Karpas-422 (cell line): ENCODE data around the gene BFSP2. TPM values are rescaled to one million over a fixed set of nuclear protein-coding genes. Genes with fewer than 3 reads are reported as not detected.
A peak's percentile ranks its signal among the peaks of the same experiment; 100 is the strongest.

ENCODE experiments used
- DNase-seq: peaks from one replicate; pipeline ENCODE4 v3.0.0-alpha.2; 2015
- H2AFZ ChIP-seq: fragments of 200-600 bp; sonication (generic); 2 replicates; pipeline ENCODE4 v1.6.1; 2014; ENCODE audit warnings: antibody characterized with exemption, low read length, mixed read lengths
- H3K27ac ChIP-seq: fragments of 200-600 bp; sonication (generic); 2 replicates; pipeline ENCODE4 v1.5.1; 2014; ENCODE audit warnings: mild to moderate bottlenecking, low read length, moderate library complexity
- H3K27me3 ChIP-seq: fragments of 200-600 bp; sonication (generic); 2 replicates; pipeline ENCODE4 v1.6.1; 2014; ENCODE audit warnings: low read length, mixed read lengths
- H3K36me3 ChIP-seq: fragments of 200-600 bp; sonication (generic); 2 replicates; pipeline ENCODE4 v1.6.1; 2014; ENCODE audit warnings: low read length, mixed read lengths; ENCODE audit not compliant: insufficient read depth
- H3K4me1 ChIP-seq: fragments of 200-600 bp; sonication (generic); 2 replicates; pipeline ENCODE4 v1.6.1; 2014; ENCODE audit warnings: mild to moderate bottlenecking, low read length, mixed read lengths
- H3K4me2 ChIP-seq: fragments of 200-600 bp; sonication (generic); 2 replicates; pipeline ENCODE4 v1.6.1; 2014; ENCODE audit warnings: low read length, low read depth, mild to moderate bottlenecking; ENCODE audit not compliant: poor library complexity, severe bottlenecking
- H3K4me3 ChIP-seq: fragments of 200-600 bp; sonication (generic); 2 replicates; pipeline ENCODE4 v1.5.1; 2014; ENCODE audit warnings: mild to moderate bottlenecking, antibody characterized with exemption, low read length, mixed read lengths
- H3K79me2 ChIP-seq: fragments of 200-600 bp; sonication (generic); 2 replicates; pipeline ENCODE4 v1.6.1; 2014; ENCODE audit warnings: mild to moderate bottlenecking, low read length, mixed read lengths
- H3K9ac ChIP-seq: fragments of 200-600 bp; sonication (generic); 2 replicates; pipeline ENCODE4 v1.6.0; 2014; ENCODE audit warnings: low read length
- H3K9me2 ChIP-seq: fragments of 200-600 bp; sonication (generic), shearing (Covaris generic); replicated peaks from 2 replicates; pipeline ENCODE4 v1.6.0; 2014; ENCODE audit warnings: mild to moderate bottlenecking, low read length, moderate library complexity; ENCODE audit not compliant: insufficient read depth
- H3K9me3 ChIP-seq: fragments of 300-700, 200-600 bp; sonication (generic); 2 replicates; pipeline ENCODE4 v1.6.1; 2014; ENCODE audit warnings: low read length, mixed read lengths
- H4K20me1 ChIP-seq: fragments of 200-600 bp; sonication (generic); 2 replicates; pipeline ENCODE4 v1.6.1; 2014; ENCODE audit warnings: mild to moderate bottlenecking, antibody characterized with exemption, low read length, low read depth; ENCODE audit not compliant: insufficient read depth
- total RNA-seq: library from RNA; depleted of rRNA; stranded (reverse); fragments of >200 nt; shearing (Covaris generic); gene quantifications from 2 replicates; pipeline ENCODE4 v1.2.3, GENCODE V29; 2014; ENCODE audit warnings: low replicate concordance

The BFSP2 gene
- total RNA-seq, 1 experiment from 2014 or later: 33.1 TPM

GRCh38 chr3:133439563-133439962 is 39.7 kb downstream of the BFSP2 start:
- no peak overlapping the region for H3K9ac ChIP-seq
- peak overlapping the region; percentile 93 for H3K27ac ChIP-seq
- no peak overlapping the region for H3K4me3 ChIP-seq
- H3K9me2 ChIP-seq: no peaks in the 10 kb centered on the region
- no peaks in the 10 kb centered on the region for H4K20me1 ChIP-seq
- peaks cover 58% of the 10 kb centered on the region for H3K4me1 ChIP-seq
- no peaks in the 10 kb centered on the region; the same call in 1 of the 2 replicates for H3K9me3 ChIP-seq
- H3K27me3 ChIP-seq: no peaks in the 10 kb centered on the region
- H2AFZ ChIP-seq: no peak overlapping the region
- H3K79me2 ChIP-seq: no peaks in the 10 kb centered on the region
- no peak for DNase-seq
- no peaks in the 10 kb centered on the region for H3K36me3 ChIP-seq
- no peak overlapping the region for H3K4me2 ChIP-seq

DNA sequence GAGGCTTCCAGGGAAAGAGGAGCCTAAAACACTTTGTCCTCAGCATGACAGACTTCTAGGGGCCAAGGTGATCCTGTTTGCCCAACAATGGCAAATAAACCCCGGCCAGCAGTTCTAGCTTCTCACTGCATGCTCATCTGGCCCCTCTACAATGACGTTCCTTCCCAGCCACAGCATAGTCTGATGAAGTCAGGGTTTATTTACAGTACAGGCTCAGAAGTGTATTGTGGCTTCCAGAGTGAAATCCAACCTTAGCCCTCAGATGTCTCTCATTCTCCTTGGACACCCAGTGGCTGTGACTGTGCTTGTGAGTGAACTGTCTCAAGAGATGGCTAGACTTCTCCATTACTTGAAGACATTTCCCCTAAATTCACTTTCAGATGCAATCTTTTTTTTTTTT is 40.8 kb downstream of the BFSP2 start:
- Histone ChIP-seq H3K4me2 (no peak overlapping the region), H3K9ac (no peak overlapping the region), H3K27me3 (no peaks in the 10 kb centered on the region), H3K4me3 (no peak overlapping the region), H3K36me3 (no peaks in the 10 kb centered on the region), H4K20me1 (no peaks in the 10 kb centered on the region), H3K79me2 (no peaks in the 10 kb centered on the region), H2AFZ (no peak overlapping the region), H3K27ac (peak overlapping the region; percentile 39; the same call in 1 of the 2 replicates), H3K9me2 (no peaks in the 10 kb centered on the region), H3K4me1 (peaks cover 69% of the 10 kb centered on the region), H3K9me3 (no peaks in the 10 kb centered on the region; the same call in 1 of the 2 replicates)
- peak; percentile 32 for DNase-seq

- Histone ChIP-seq H3K4me3 (no peak overlapping the region), H3K79me2 (no peaks in the 10 kb centered on the region), H3K27ac (peak overlapping the region; percentile 98), H3K27me3 (no peaks in the 10 kb centered on the region), H3K9me3 (no peaks in the 10 kb centered on the region; the same call in 1 of the 2 replicates), H3K4me2 (peak overlapping the region; percentile 31), H2AFZ (0 out of 2 replicates have a peak overlapping the region, but pooled peaks have one; percentile 17), H3K36me3 (no peaks in the 10 kb centered on the region), H3K9me2 (no peaks in the 10 kb centered on the region), H4K20me1 (no peaks in the 10 kb centered on the region), H3K9ac (peak overlapping the region; percentile 25), H3K4me1 (peaks cover 80% of the 10 kb centered on the region)
- no peak for DNase-seq
These were observed 42.0 kb downstream of the BFSP2 start for GRCh38 chr3:133441867-133442270.

DNA sequence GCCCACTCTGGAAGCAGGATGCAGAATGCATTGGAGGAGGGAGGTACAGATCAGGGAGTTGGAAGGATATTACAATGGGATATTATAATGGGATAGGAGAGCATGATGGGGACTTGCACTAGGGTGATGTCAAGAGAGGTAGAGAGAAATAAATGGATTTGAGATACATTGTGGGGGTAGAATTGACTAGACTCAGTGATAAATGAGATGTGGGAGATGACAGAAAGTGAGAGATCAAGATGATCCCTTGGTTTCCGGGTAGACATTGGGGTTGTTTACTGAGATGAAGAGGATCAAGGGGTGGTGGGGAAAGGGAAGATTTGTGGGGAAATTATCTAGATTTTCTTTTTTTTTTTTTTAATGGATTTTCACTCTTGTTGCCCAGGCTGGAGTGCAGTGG is 42.7 kb downstream of the BFSP2 start:
- Histone ChIP-seq H3K79me2 (no peaks in the 10 kb centered on the region), H3K4me2 (no peak overlapping the region), H3K36me3 (no peaks in the 10 kb centered on the region), H3K9ac (no peak overlapping the region), H2AFZ (no peak overlapping the region), H3K4me3 (no peak overlapping the region), H3K4me1 (peaks cover 82% of the 10 kb centered on the region), H3K27me3 (no peaks in the 10 kb centered on the region), H4K20me1 (no peaks in the 10 kb centered on the region), H3K9me2 (no peaks in the 10 kb centered on the region), H3K27ac (peak overlapping the region; percentile 98), H3K9me3 (no peaks in the 10 kb centered on the region; the same call in 1 of the 2 replicates)
- DNase-seq: peak; percentile 48

GRCh38 chr3:133443649-133444422 is 44.0 kb downstream of the BFSP2 start:
- H3K9me3 ChIP-seq: no peaks in the 10 kb centered on the region; the same call in 1 of the 2 replicates
- no peaks in the 10 kb centered on the region for H3K27me3 ChIP-seq
- peak overlapping the region; percentile 67 for H3K9ac ChIP-seq
- H3K79me2 ChIP-seq: no peaks in the 10 kb centered on the region
- peak overlapping the region; percentile 39; the same call in 1 of the 2 replicates for H3K4me3 ChIP-seq
- H2AFZ ChIP-seq: peak overlapping the region; percentile 59; the same call in 1 of the 2 replicates
- H3K27ac ChIP-seq: peak overlapping the region; percentile 98
- peak; percentile 82 for DNase-seq
- H3K4me2 ChIP-seq: peak overlapping the region; percentile 62
- no peaks in the 10 kb centered on the region for H3K36me3 ChIP-seq
- no peaks in the 10 kb centered on the region for H4K20me1 ChIP-seq
- peaks cover 80% of the 10 kb centered on the region for H3K4me1 ChIP-seq
- H3K9me2 ChIP-seq: no peaks in the 10 kb centered on the region

- Histone ChIP-seq H3K4me3 (peak overlapping the region; percentile 39; the same call in 1 of the 2 replicates), H4K20me1 (no peaks in the 10 kb centered on the region), H3K9me2 (no peaks in the 10 kb centered on the region), H3K27me3 (no peaks in the 10 kb centered on the region), H3K9ac (peak overlapping the region; percentile 67), H3K4me2 (peak overlapping the region; percentile 62), H2AFZ (no peak overlapping the region), H3K9me3 (no peaks in the 10 kb centered on the region; the same call in 1 of the 2 replicates), H3K27ac (peak overlapping the region; percentile 98), H3K79me2 (no peaks in the 10 kb centered on the region), H3K4me1 (peaks cover 80% of the 10 kb centered on the region), H3K36me3 (no peaks in the 10 kb centered on the region)
- DNase-seq: no peak
These were observed 44.5 kb downstream of the BFSP2 start for GRCh38 chr3:133444423-133444774.

DNA sequence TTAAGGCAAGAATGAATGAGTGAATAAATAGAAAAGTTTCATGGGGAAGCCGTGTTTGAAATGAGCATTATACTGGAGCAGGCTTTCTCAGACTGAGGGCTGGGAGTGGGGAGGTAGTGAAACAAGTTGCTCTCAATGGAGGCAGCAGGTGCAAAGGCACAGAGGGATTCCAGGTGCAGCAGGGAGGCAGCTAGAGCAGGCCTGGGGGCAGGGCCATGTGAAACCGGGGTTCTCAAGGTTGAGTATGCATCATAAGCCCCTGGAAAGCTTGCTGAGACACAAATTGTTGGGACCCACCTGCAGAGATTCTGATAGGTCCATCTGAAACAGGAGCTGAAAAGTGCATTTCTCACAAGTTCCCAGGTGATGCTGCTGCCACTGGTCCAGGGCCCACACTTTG is 45.3 kb downstream of the BFSP2 start:
- 0 out of 2 replicates have a peak, but pooled peaks cover under 1% of the 10 kb centered on the region for H3K79me2 ChIP-seq

DNA sequence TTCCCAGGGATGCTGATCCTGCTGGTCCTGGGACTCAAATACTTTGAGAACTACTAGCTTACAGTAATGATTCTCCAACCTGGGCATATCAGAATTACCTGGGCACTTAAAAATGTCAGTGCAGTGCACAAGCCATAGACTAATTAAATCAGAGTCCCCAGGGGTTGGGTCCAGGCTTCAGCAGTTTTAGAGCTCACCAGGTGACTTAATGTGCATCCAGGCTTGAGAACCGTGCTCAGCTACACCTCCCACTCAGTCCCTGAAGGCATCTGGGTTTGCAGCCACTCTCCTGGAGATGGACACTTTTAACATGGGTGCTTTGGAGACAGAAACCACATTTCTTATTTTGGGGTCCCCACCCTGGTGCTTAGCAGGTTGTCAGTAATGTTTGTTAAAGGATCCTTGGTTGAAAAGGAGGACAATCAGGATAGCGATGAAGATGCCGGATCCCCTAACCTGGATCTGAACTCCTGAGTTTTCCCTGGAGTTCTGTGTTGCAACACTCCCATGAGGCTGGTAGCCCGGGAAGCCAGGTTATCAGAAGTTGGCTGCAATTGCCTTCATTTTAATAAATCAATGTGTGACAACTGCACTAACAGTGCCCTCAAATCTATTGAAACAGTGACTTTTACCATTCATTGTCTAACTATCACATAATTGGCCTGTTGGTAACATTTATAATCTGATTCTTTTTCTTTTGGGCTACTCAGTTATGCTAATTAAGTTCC is 48.1 kb downstream of the BFSP2 start:
- peak overlapping the region; percentile 60 for H3K4me3 ChIP-seq
- H3K9me3 ChIP-seq: no peaks in the 10 kb centered on the region
- peak overlapping the region; percentile 84 for H3K4me2 ChIP-seq
- H3K27me3 ChIP-seq: no peaks in the 10 kb centered on the region
- H3K79me2 ChIP-seq: 0 out of 2 replicates have a peak, but pooled peaks cover 2% of the 10 kb centered on the region
- H4K20me1 ChIP-seq: no peaks in the 10 kb centered on the region
- H3K9ac ChIP-seq: peak overlapping the region; percentile 79
- H2AFZ ChIP-seq: no peak overlapping the region
- peaks cover 95% of the 10 kb centered on the region for H3K4me1 ChIP-seq
- peak; percentile 98 for DNase-seq
- no peaks in the 10 kb centered on the region for H3K9me2 ChIP-seq
- H3K27ac ChIP-seq: peak overlapping the region; percentile 98
- H3K36me3 ChIP-seq: no peaks in the 10 kb centered on the region

More for the DNA sequence above, 45.3 kb downstream of the BFSP2 start:
- Histone ChIP-seq H3K4me3 (peak overlapping the region; percentile 39; the same call in 1 of the 2 replicates), H3K27me3 (no peaks in the 10 kb centered on the region), H3K36me3 (no peaks in the 10 kb centered on the region), H3K4me1 (peaks cover 87% of the 10 kb centered on the region), H3K9ac (peak overlapping the region; percentile 67), H3K9me3 (no peaks in the 10 kb centered on the region; the same call in 1 of the 2 replicates), H4K20me1 (no peaks in the 10 kb centered on the region), H2AFZ (no peak overlapping the region), H3K4me2 (peak overlapping the region; percentile 62), H3K27ac (peak overlapping the region; percentile 98), H3K9me2 (no peaks in the 10 kb centered on the region)
- DNase-seq: peak; percentile 91
